ENCODE data around the gene USP25. TPM values are rescaled to one million over a fixed set of nuclear protein-coding genes. Genes with fewer than 3 reads are reported as not detected.

USP25 gene
- total RNA-seq, 1 donor from 2014 or later, result 49.9 TPM

GRCh38 chr21:15776818-15777217, 47.0 kb downstream of the USP25 start:
- peaks cover 8% of the 10 kb centered on the region for H3K9me3 Mint-ChIP-seq
- peaks cover 27% of the 10 kb centered on the region for H3K36me3 Mint-ChIP-seq
- TF ChIP-seq CTCF (conservative IDR thresholded peaks at IDR 0.05), result no peak
- H3K4me1 Mint-ChIP-seq (ENCODE audit: unreplicated experiment), result peaks cover 6% of the 10 kb centered on the region
- DNase-seq (ENCODE audit: extremely low spot score, unreplicated experiment), result no peak
- H3K27ac Mint-ChIP-seq, result no peak overlapping the region
- no peak overlapping the region for H3K4me3 Mint-ChIP-seq
- H3K27me3 Mint-ChIP-seq, result no peaks in the 10 kb centered on the region

GRCh38 chr21:15781986-15782385, 52.2 kb downstream of the USP25 start:
- Mint-ChIP-seq H3K4me3 (no peak overlapping the region), H3K36me3 (peaks cover 37% of the 10 kb centered on the region), H3K9me3 (peaks cover 14% of the 10 kb centered on the region)

GRCh38 chr21:15788847-15789523, 59.2 kb downstream of the USP25 start:
- H3K4me3 Mint-ChIP-seq, result no peak overlapping the region
- TF ChIP-seq CTCF (conservative IDR thresholded peaks at IDR 0.05), result no peak
- peaks cover 14% of the 10 kb centered on the region for H3K4me1 Mint-ChIP-seq (ENCODE audit: unreplicated experiment)
- no peak for DNase-seq (ENCODE audit: extremely low spot score, unreplicated experiment)
- H3K36me3 Mint-ChIP-seq, result peaks cover 20% of the 10 kb centered on the region
- no peaks in the 10 kb centered on the region for H3K27me3 Mint-ChIP-seq
- no peaks in the 10 kb centered on the region for H3K9me3 Mint-ChIP-seq
- peak overlapping the region; percentile 64 for H3K27ac Mint-ChIP-seq

More at GRCh38 chr21:15781986-15782385, 52.2 kb downstream of the USP25 start:
- no peak for DNase-seq (ENCODE audit: extremely low spot score, unreplicated experiment)
- TF ChIP-seq CTCF (conservative IDR thresholded peaks at IDR 0.05), result no peak
- H3K4me1 Mint-ChIP-seq (ENCODE audit: unreplicated experiment), result no peaks in the 10 kb centered on the region
- no peak overlapping the region for H3K27ac Mint-ChIP-seq
- H3K27me3 Mint-ChIP-seq, result no peaks in the 10 kb centered on the region

GRCh38 chr21:15793109-15793508, 63.3 kb downstream of the USP25 start:
- Mint-ChIP-seq H3K36me3 (peaks cover 24% of the 10 kb centered on the region), H3K27me3 (no peaks in the 10 kb centered on the region), H3K27ac (no peak overlapping the region), H3K9me3 (no peaks in the 10 kb centered on the region), H3K4me1 (ENCODE audit: unreplicated experiment) (peaks cover 25% of the 10 kb centered on the region), H3K4me3 (no peak overlapping the region)
- no peak for TF ChIP-seq CTCF (conservative IDR thresholded peaks at IDR 0.05)
- no peak for DNase-seq (ENCODE audit: extremely low spot score, unreplicated experiment)

GRCh38 chr21:15793550-15794235, 63.9 kb downstream of the USP25 start:
- DNase-seq (ENCODE audit: extremely low spot score, unreplicated experiment), result no peak
- TF ChIP-seq CTCF (conservative IDR thresholded peaks at IDR 0.05), result no peak
- Mint-ChIP-seq H3K9me3 (no peaks in the 10 kb centered on the region), H3K4me3 (no peak overlapping the region), H3K4me1 (ENCODE audit: unreplicated experiment) (peaks cover 20% of the 10 kb centered on the region), H3K27me3 (no peaks in the 10 kb centered on the region), H3K36me3 (peaks cover 28% of the 10 kb centered on the region), H3K27ac (no peak overlapping the region)

Measured in type B pancreatic cell (in vitro differentiated cells).